CD4-positive, alpha-beta T cell treated with Interferon gamma for 1 hour (primary cell): ENCODE results near the gene LUC7L.
"Not testable (repeated sequence)": the region's sequence is repeated elsewhere in the genome, so short reads cannot be mapped to it uniquely, and the experiment has no call there.

Source experiments
- DNase-seq: peaks from one replicate; pipeline ENCODE4 v3.0.0-alpha.2; 2020

The LUC7L gene

GRCh38 chr16:178668-179015, 50.6 kb downstream of the LUC7L start:
- DNase-seq = no peak

- DNase-seq = no peak
Observed at GRCh38 chr16:177981-178667, 51.1 kb downstream of the LUC7L start.

DNA sequence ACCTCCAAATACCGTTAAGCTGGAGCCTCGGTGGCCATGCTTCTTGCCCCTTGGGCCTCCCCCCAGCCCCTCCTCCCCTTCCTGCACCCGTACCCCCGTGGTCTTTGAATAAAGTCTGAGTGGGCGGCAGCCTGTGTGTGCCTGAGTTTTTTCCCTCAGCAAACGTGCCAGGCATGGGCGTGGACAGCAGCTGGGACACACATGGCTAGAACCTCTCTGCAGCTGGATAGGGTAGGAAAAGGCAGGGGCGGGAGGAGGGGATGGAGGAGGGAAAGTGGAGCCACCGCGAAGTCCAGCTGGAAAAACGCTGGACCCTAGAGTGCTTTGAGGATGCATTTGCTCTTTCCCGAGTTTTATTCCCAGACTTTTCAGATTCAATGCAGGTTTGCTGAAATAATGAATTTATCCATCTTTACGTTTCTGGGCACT, 51.8 kb downstream of the LUC7L start:
- DNase-seq = no peak

DNA sequence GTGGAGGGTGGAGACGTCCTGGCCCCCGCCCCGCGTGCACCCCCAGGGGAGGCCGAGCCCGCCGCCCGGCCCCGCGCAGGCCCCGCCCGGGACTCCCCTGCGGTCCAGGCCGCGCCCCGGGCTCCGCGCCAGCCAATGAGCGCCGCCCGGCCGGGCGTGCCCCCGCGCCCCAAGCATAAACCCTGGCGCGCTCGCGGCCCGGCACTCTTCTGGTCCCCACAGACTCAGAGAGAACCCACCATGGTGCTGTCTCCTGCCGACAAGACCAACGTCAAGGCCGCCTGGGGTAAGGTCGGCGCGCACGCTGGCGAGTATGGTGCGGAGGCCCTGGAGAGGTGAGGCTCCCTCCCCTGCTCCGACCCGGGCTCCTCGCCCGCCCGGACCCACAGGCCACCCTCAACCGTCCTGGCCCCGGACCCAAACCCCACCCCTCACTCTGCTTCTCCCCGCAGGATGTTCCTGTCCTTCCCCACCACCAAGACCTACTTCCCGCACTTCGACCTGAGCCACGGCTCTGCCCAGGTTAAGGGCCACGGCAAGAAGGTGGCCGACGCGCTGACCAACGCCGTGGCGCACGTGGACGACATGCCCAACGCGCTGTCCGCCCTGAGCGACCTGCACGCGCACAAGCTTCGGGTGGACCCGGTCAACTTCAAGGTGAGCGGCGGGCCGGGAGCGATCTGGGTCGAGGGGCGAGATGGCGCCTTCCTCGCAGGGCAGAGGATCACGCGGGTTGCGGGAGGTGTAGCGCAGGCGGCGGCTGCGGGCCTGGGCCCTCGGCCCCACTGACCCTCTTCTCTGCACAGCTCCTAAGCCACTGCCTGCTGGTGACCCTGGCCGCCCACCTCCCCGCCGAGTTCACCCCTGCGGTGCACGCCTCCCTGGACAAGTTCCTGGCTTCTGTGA, 52.5 kb downstream of the LUC7L start, which contains the start of gene HBA1:
Gene HBA1, plus strand, starts transcription at position 204 of the 906 bp plus-strand sequence. Its CDS starts 37 bp downstream, at position 241.
- DNase-seq = not testable (repeated sequence)

DNA sequence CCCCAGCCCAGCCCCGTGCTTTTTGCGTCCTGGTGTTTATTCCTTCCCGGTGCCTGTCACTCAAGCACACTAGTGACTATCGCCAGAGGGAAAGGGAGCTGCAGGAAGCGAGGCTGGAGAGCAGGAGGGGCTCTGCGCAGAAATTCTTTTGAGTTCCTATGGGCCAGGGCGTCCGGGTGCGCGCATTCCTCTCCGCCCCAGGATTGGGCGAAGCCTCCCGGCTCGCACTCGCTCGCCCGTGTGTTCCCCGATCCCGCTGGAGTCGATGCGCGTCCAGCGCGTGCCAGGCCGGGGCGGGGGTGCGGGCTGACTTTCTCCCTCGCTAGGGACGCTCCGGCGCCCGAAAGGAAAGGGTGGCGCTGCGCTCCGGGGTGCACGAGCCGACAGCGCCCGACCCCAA, 53.2 kb downstream of the LUC7L start:
- not testable (repeated sequence) for DNase-seq

- DNase-seq = no peak
Observed at GRCh38 chr16:175011-175949, 54.0 kb downstream of the LUC7L start.

- DNase-seq = not testable (repeated sequence)
Observed at GRCh38 chr16:173928-174769, 55.1 kb downstream of the LUC7L start.

DNA sequence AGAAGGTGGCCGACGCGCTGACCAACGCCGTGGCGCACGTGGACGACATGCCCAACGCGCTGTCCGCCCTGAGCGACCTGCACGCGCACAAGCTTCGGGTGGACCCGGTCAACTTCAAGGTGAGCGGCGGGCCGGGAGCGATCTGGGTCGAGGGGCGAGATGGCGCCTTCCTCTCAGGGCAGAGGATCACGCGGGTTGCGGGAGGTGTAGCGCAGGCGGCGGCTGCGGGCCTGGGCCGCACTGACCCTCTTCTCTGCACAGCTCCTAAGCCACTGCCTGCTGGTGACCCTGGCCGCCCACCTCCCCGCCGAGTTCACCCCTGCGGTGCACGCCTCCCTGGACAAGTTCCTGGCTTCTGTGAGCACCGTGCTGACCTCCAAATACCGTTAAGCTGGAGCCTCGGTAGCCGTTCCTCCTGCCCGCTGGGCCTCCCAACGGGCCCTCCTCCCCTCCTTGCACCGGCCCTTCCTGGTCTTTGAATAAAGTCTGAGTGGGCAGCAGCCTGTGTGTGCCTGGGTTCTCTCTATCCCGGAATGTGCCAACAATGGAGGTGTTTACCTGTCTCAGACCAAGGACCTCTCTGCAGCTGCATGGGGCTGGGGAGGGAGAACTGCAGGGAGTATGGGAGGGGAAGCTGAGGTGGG, 55.9 kb downstream of the LUC7L start:
- DNase-seq = not testable (repeated sequence)

DNA sequence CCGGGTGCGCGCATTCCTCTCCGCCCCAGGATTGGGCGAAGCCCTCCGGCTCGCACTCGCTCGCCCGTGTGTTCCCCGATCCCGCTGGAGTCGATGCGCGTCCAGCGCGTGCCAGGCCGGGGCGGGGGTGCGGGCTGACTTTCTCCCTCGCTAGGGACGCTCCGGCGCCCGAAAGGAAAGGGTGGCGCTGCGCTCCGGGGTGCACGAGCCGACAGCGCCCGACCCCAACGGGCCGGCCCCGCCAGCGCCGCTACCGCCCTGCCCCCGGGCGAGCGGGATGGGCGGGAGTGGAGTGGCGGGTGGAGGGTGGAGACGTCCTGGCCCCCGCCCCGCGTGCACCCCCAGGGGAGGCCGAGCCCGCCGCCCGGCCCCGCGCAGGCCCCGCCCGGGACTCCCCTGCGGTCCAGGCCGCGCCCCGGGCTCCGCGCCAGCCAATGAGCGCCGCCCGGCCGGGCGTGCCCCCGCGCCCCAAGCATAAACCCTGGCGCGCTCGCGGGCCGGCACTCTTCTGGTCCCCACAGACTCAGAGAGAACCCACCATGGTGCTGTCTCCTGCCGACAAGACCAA, 56.8 kb downstream of the LUC7L start, which contains the start of gene HBA2:
Gene HBA2, plus strand, starts transcription at position 503 of the 568 bp plus-strand sequence. Its CDS starts 37 bp downstream, at position 540.
- DNase-seq = not testable (repeated sequence)

GRCh38 chr16:170788-171187, 58.5 kb downstream of the LUC7L start:
- no peak for DNase-seq

GRCh38 chr16:170088-170507, 59.2 kb downstream of the LUC7L start:
- DNase-seq = not testable (repeated sequence)

- DNase-seq = no peak
Observed at GRCh38 chr16:169014-169413, 60.2 kb downstream of the LUC7L start.

DNA sequence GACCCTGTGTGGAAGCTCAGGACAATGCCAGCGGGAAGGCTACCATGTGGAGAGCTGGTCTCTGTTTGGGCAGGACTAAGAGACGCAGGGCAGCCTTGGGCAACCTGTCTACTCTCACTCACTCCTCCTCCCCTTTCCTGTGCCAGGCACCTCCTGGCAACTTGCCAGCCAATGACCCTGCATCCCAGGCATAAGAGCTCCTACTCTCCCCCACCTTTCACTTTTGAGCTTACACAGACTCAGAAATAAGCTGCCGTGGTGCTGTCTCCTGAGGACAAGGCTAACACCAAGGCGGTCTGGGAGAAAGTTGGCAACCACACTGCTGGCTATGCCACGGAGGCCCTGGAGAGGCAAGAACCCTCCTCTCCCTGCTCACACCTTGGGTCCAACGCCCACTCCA, 60.8 kb downstream of the LUC7L start:
- no peak for DNase-seq

DNA sequence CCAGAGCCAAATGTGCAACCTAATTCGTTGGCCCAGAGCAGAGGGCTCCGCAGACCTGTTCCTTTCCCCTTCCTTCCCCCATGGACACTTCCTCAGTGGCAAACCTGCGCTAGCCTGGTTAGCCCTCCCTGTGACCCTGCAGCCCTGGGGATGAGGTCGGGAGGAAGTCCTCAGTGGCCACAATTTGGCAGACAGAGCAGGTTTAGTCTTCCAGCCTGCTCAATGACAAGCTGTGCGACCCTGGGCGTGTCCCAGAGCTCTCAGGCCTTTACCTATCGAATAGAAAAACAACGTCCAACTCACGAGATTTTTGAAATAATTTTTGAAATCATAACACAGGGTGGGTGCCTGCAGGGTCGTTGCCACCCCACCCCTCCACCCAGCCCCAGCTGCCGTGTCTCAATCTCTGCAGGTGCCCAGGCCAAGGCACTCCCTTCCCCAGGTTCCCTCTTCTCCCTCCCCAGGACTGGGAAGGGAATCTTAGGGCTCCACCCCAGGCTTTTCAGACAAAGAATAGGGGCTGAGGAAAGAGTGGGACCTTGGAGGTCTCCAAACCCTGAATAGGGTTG, 62.0 kb downstream of the LUC7L start:
- no peak for DNase-seq

GRCh38 chr16:166375-167121, 62.7 kb downstream of the LUC7L start:
- DNase-seq = no peak

DNA sequence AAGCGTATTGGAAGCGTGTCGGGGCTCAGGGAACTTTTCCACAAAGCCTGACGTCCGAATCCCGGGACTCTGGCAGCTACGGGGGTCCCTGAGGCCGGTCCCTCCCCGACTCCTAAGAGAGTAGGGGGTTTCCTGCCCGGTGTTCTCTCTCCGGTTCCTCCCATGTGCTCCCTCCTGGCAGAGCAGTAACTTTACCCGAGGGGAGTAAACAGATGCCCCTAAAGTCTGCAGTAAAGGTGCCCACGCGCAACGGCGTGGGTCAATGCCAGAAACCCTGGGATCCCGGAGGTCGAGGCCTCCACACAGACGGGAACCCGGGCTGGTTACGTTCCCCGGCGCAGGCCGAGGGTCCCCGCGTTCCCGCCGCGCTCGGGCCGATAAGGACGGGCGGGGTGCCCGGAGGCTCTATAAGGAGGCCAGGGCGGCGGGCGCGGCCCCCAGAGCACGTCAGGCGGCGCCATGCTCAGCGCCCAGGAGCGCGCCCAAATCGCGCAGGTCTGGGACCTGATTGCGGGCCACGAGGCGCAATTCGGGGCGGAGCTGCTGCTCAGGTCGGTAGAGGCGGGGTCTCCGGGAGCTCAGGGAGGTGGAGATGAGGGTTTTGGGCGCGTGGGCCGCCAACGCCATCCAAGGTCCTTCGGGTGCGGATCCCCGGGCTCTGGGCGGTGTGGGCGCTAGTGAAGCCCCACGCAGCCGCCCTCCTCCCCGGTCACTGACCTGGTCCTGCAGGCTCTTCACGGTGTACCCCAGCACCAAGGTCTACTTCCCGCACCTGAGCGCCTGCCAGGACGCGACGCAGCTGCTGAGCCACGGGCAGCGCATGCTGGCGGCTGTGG, 63.5 kb downstream of the LUC7L start, which contains the start of gene HBM:
Gene HBM, plus strand, starts transcription at position 440 of the 836 bp plus-strand sequence. Its CDS starts 20 bp downstream, at position 460.
- no peak for DNase-seq

GRCh38 chr16:164827-165538, 64.3 kb downstream of the LUC7L start:
- DNase-seq = no peak
